HG03354 (cell line): ENCODE data around the gene MLXIPL.
"Not testable (repeated sequence)": the region's sequence is repeated elsewhere in the genome, so short reads cannot be mapped to it uniquely, and the experiment has no call there.

Experiments used
- ATAC-seq: cut with Tn5 transposase; IDR thresholded peaks from one replicate; pipeline ENCODE4 v1.9.1; 2021; ENCODE audit warnings: mild to moderate bottlenecking; ENCODE audit not compliant: unreplicated experiment, poor library complexity, severe bottlenecking

The MLXIPL gene

DNA sequence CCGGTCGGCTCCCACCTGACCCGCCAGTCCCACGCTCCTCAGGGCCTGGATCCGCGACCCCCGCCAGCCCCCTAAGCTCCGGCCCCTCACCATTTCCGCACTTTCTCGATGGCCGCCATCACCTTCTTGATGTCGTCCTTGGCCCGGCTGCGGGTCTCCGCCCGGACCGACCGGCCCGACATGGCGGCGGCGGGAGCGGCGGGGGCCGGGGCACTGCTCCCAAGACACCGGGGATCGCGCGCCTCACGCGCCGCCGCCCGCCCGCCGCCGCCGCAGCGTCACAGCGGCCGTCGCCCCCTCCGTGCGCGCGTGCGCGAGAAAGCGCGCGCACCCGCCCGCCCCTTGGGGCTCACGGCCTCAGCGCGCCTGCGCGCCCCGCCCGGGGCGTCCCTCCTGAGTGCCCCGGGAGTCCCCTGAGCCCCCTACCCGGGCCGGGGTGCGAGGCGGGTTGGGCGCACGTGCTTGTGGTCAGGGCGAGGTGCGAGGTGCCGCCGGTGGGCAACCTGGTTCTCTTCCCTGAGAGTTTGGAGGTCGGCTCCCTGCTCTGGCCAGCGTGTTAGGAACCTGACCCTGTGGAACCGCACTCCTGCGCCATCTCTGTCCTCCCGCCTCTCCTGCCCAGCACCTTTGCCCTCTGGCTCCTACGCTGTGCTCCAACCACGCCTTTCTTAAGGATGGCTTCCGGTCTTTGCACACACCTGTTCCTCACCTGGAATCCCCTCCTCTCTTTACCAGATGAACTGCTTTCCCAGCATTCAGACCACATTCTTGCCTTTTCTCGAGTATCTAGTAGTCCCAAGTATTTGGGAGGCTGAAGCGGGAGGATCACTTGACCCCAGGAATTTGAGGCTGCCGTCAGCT is 66.7 kb downstream of the MLXIPL start, which contains the start of gene BCL7B:
TSS of gene BCL7B (minus strand) at position 294 of the 861 bp plus-strand sequence. CDS start at position 182, 112 bp downstream.
- ATAC-seq, result peak; percentile 60

DNA sequence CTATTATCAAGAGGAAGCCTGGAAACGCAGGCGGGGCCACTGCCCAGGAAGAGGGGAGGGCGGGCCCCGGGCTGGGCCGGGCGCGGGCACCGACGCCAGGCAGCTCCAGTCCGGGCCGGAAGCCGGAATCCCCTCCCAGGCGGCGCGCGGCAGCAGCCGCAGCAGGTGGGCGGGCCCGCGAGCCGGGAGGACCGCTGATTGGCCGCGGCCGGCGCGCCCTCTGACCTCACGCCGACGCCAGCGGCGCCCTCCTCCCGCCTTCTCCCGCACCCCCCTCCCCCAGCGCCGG is 67.3 kb downstream of the MLXIPL start:
- peak; percentile 89 for ATAC-seq

DNA sequence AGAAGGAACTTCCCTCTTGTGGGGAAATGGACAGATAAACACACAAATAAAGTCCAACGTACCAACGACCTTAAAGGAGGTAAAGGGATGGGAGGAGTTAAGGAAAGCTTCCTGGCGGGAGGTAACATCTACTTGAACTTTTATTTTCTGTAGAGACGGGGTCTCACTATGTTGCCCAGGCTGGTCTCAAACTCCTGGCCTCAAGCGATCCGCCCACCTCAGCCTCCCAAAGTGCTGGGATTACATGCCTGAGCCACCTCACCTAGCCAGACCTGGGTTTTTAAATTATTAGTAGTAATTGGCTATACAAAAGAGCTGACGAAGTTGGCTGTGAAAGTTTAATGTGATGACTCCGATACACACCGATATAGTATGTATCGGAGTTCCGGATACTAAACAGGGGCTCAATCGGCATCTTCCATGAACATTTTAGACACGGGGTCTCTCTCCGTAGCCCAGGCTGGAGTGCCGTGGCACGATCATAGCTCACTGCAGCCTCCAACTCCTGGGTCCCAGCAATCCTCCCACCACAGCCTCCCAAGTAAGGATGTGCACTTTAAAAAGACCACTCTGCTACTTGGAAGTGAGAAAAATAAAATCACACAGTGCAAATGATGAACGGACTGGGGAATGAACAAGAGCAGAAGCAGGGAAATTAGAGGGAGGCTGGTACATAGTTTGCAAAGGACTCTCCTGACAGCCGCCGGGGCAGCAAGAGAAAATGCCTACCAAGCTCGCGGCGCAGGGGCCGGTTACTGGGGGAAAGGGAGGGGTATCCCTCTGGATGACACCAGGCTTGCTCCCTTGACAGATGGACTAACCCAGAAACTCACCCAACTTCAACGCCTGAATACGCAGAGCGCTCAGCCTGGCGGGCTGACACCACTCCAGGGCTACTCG is 67.9 kb downstream of the MLXIPL start:
- ATAC-seq, result no peak

DNA sequence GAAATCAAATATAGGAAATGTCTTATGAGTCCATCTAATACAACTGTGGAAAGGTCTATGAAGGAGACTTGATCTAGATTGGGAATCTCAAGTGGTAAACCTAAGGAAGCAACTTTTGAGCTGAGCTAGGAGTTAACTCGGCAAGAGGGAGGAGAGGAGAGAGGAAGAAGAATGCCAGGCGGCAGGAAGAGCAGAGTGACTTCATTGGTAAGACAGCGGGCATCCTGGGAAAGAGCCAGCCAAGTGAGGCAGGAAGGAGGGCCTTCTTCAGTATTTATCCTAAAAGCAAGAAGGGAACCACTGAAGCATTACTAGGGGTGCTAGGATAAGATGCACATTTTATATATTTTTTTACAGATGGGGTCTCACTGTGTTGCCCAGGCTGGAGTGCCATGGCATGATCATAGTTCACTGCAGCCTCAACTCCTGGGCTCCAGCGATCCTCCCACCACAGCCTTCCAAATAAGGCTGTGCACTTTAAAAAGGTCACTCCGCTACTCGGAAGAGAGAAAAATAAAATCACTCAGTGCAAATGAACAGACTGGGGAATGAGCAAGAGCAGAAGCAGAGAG is 68.8 kb downstream of the MLXIPL start:
- ATAC-seq, result no peak

DNA sequence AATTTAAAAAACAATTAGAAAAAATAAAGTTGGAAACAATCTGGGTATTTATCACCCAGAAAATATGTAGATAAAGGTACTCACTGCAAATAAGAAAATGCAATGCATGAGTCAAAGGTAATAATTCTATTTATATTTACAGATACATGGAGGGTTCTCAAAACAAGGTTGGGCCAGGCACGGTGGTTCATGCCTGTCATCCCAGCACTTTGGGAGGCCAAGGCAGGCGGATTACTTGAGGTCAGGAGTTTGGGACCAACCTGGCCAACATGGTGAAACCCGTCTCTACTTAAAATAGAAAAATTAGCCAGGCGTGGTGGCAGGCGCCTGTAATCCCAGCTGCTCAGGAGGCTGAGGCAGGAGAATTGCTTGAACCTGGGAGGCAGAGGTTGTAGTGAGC is 74.2 kb downstream of the MLXIPL start:
- not testable (repeated sequence) for ATAC-seq

DNA sequence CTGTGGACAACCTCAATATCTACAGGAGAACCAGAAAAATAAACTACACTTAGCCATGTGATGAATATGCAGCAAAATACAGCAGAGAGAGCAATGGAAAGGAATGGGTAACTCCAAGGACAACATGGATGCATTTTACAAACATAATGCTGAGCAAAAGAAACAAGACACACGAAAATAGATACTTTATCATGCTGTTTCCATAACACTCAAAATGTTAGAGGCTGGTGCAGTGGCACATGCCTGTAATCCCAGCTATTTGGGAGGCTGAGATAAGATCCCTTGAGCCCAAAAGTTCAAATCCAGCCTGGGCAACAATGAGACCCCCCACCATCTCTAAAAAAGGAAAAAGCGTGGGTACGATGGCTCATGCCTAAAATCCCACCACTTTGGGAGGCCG is 75.1 kb downstream of the MLXIPL start:
- no peak for ATAC-seq

DNA sequence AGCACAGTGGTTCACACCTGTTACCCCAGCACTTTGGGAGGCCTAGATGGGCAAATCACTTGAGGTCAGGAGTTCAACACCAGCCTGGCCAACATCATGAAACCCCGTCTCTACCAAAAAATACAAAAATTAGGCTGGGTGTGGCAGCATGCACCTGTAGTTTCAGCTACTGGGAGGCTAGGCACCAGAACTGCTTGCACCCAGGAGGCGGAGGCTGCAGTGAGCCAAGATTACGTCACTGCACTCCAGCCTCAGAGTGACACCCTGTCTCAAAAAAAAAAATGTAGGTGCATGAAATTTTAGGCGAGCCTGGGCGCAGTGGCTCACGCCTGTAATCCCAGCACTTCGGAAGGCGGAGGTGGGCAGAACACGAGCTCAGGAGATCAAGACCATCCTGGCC is 76.5 kb downstream of the MLXIPL start:
- ATAC-seq, result no peak

DNA sequence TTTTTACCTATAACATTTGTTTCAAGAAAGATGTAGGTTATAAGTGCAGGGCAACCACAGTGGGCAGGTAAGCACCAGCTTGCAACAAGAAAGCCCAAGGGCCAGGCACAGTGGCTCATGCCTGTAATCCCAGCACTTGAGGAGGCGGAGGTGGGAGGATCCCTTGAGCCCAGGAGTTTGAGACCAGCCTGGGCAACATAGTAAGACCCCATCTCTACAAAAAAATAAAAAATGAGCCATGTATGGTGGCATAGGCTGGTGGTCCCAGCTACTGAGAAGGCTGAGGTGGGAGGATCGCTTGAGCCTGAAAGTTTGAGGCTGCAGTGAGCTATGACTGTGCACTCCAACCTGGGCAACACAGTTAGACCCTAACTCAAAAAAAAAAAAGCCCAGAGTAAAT is 79.6 kb downstream of the MLXIPL start:
- no peak for ATAC-seq
